Eye (tissue), 1 donor: ENCODE measurements around the gene NTM.

Source experiments
- DNase-seq: peaks from one replicate; pipeline ENCODE4 v3.0.0-alpha.2; 2015

Gene NTM

GRCh38 chr11:132185726-132186592 is 815.5 kb downstream of the NTM start:
- peak; percentile 74 for DNase-seq

GRCh38 chr11:132186699-132187098 is 816.3 kb downstream of the NTM start:
- DNase-seq, result peak; percentile 21

- peak; percentile 28 for DNase-seq
Observed at GRCh38 chr11:132187386-132187785, 817.0 kb downstream of the NTM start.

DNA sequence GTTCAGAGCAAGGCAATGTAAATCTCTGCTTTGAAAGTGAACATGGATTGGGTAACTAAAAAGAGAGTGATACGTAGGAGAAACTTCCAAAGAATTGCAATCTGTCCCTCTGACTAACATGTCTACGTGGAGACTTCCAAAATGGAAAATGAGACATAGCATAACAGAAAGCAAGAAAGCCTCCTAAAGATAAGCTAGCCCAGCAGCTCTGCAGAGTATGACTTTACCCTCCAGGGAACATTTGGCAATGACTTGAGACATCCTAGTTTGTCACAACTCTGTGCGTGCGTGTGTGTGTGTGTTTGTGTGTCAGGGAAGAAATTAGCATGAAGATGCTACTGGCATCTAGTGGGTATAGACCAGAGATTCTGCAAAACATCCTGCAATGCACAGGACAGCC is 817.4 kb downstream of the NTM start:
- no peak for DNase-seq

DNA sequence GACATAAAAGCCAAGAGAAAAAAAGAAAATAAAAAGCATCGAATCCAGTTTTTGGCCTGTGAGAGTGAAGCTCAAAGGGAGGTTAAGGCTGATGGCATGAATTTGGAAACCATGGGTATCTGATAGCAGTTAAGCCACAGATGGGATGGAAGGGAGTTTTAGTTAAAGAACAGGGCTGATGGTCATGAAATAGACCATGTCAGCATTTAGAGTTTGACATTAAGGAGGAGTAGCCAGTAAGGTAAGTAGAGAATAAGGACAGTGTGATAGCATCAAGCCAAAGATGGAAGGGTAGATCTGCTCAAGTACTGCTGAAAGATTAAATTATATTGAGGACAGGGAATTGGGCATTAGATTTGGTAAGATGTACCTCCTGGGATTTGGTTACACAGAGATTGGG is 826.5 kb downstream of the NTM start:
- DNase-seq, result no peak

GRCh38 chr11:132200353-132200936 is 830.0 kb downstream of the NTM start:
- DNase-seq, result peak; percentile 32

DNA sequence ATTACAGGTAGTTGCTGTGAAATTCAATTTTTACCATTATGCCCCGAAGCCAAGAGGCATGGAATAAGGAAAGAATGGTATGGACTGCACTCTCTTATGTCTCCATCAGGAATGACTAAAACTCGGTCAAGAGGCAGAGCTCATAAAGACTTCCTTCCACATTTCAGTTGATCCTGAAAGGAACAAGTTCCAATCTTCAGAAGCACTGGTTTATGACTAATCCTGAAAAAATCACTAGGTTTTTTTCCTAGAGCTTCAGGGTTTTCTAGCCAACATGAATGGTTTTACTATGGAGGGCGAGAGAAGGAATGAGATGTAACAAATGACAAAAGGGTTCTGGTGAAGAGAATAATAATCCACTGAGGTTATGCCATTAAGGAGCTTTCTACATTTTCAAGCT is 832.2 kb downstream of the NTM start:
- no peak for DNase-seq

- DNase-seq, result no peak
Observed at GRCh38 chr11:132205006-132205405, 834.6 kb downstream of the NTM start.

DNA sequence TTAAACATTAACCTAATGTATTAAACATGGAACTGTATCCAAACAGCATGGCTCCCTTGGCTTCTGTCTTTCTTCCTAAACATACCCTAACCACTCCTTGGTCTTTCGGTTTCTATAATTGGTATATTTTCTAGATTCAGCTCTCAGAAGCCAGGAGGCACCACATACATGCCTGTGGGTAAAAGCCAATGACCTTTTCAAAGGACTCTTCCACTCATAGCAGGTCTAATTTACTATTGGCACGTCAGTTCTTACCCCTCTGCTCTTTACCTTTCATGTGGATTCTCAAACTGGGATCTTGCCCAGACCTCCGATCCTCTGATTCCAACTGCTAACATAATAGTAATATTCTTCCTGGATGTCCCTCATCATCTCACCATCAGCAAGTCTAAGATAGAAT is 835.1 kb downstream of the NTM start:
- no peak for DNase-seq

DNA sequence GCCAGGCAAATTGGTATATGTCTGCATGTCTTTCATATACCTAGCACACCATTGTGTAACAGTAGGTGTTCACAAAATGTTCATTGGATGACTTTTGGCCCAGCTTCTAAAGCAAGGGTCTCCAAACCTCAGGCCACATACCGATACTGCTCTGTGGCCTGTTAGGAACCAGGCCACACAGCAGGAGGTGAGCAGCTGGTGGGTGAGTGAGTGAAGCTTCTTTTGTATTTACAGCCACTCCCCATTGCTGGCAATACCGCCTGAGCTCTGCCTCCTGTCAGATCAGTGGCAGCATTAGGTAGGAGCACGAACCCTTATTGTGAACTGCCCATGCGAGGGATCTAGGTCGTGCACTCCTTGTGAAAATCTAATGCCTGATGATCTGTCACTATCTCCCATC is 836.6 kb downstream of the NTM start:
- no peak for DNase-seq

DNA sequence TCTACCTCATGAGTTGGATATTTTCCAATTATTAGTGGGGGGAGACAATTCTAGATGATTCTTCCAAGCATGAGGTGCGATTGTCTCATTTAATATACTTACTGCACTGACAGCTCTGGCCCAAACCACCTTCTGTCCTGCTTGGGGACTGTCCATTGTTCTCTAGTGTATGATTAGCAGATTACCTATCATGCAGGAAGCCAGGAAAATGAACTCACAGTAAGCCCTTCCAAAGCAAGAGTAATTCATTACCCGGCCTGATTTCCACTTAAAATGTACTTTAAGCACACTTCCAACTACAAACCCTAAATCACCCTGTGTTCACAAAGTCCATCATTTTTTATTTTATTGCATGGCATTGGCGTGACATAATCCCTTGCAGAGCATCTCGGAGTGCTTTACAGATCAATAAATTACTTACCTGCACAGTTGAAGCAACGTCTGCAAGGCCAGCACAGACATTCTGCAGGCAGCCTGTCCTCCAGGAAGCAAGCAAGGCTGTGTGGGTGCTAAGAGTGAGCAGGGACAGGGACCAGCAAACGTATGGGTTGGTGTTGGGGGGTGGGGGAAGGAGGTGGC is 838.2 kb downstream of the NTM start:
- no peak for DNase-seq

- DNase-seq, result no peak
Observed at GRCh38 chr11:132211479-132211878, 841.1 kb downstream of the NTM start.

DNA sequence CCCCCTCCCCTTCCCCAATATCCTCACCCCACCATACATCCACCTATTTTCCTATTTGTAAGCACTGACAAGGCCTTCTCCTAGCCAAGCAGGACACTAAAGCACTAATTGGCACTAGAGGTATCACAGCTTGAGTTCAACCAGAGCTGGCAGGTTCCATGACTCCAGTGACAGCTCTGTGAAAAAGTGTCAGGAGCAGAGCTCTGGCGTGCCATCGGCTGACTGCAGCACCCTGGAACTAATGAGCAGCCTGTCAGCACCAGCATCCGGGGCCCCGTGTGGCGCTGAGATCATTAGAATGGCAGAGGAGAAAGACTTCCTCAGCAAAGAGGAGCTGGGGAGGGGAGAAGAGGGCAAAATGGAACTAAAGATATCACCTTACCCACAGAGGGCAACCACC is 847.4 kb downstream of the NTM start:
- peak; percentile 65 for DNase-seq

- DNase-seq, result peak; percentile 47
Observed at GRCh38 chr11:132220474-132220873, 850.1 kb downstream of the NTM start.

GRCh38 chr11:132222345-132222744 is 851.9 kb downstream of the NTM start:
- DNase-seq, result no peak

DNA sequence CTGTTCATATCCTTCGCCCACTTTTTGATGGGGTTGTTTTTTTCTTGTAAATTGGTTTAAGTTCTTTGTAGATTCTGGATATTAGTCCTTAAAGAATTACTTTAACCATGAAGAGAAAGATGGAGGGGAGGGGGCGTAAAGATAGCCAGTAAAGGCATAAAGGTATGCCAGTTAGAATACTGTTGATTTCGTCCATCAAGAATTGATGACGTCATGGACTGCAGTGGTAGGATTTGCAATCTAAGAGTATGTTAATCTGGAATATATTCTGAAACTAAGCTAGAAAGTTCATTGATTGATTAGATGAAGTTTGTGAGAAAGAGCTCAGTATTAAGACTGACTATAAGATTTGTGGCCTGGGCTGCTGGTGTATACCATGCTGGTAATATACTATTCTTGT is 856.1 kb downstream of the NTM start:
- DNase-seq, result no peak

- DNase-seq, result no peak
Observed at GRCh38 chr11:132228746-132229325, 858.4 kb downstream of the NTM start.

DNA sequence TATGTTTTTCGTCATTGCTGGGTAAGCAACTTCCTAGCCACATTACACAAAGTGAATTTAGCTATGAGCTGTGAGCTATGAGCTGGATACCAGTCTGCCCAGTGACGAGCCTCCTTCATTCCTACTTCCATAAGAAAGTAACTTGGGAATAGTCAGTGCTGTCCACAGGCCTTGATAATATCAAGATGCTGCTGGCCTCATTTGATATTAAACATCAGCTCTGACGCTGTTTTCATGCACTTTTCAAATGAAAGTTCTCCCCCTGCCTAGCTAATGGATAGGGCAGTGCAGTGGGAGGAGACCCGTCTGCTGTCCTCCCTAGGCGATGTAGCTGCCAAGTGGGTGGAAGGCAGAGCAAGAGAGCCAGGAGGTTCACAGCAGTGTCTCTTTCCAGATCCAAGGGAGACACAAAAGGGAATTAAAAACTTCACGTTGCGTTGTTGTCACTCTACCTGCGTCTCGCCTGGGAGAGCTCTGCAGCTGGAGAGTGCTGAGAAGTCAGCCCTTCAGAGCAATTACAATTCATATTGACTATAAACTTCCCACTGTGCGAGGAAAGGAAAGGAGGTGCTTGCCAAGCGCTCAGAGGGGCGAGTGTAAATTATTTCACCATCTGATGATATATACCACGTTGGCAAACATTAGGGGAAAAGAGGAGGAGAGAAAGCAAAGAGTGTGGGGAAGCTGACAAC is 861.4 kb downstream of the NTM start:
- DNase-seq, result no peak

- no peak for DNase-seq
Observed at GRCh38 chr11:132234878-132235277, 864.5 kb downstream of the NTM start.

- no peak for DNase-seq
Observed at GRCh38 chr11:132237781-132238180, 867.4 kb downstream of the NTM start.

- DNase-seq, result no peak
Observed at GRCh38 chr11:132238331-132238866, 868.0 kb downstream of the NTM start.

- DNase-seq, result no peak
Observed at GRCh38 chr11:132240374-132240773, 870.0 kb downstream of the NTM start.

DNA sequence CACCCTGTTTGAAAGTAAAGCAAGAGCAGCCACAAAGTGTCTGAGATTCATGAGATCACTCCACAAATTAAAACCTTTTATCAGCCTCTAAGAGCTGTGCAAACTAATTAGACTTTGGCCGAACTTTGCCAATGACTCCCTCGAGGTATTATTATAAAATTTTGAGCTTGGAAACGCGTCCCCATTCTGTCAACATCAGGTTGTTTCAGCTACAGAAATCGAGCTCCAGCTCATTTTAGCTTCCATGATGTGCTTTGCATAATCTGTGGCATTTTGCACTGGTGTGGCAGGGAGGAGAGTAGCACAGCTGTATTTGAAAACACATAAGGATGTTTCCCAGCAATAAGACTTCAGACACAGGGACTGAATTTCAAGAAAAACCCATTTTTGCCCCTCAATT is 872.2 kb downstream of the NTM start:
- no peak for DNase-seq
